Urinary bladder (tissue), 4 donors: ENCODE measurements around the gene CALHM2. TPM values are rescaled to one million over a fixed set of nuclear protein-coding genes. Genes with fewer than 3 reads are reported as not detected.
"Not testable (repeated sequence)": the region's sequence is repeated elsewhere in the genome, so short reads cannot be mapped to it uniquely, and the experiment has no call there.

Experiments
- DNase-seq: peaks from one replicate; pipeline ENCODE4 v3.0.0-alpha.2; 2015; ENCODE audit errors: extremely low spot score
- H3K27ac ChIP-seq: one replicate; pipeline ENCODE4 v1.5.1; 2013; ENCODE audit warnings: low read depth, mild to moderate bottlenecking, moderate library complexity
- H3K36me3 ChIP-seq: one replicate; pipeline ENCODE4 v1.6.1; 2013; ENCODE audit warnings: mild to moderate bottlenecking, moderate library complexity; ENCODE audit not compliant: insufficient read depth
- H3K4me1 ChIP-seq: one replicate; pipeline ENCODE4 v1.6.1; 2013; ENCODE audit warnings: mild to moderate bottlenecking, moderate library complexity; ENCODE audit not compliant: insufficient read depth
- H3K4me3 ChIP-seq: one replicate; pipeline ENCODE4 v1.5.1; 2013; ENCODE audit warnings: low read depth, low read length
- WGBS: extraction: QIAGEN DNeasy Blood & Tissue Kit; methylation state at CpG from one replicate; pipeline ENCODE4 v1.1.7; 2013; 5-methylcytosine and 5-hydroxymethylcytosine counted together
- polyA plus RNA-seq: library from polyadenylated mRNA; stranded (reverse); fragments of 200-250 nt; gene quantifications from one replicate; pipeline ENCODE4 v1.2.3, GENCODE V29; 2013
- total RNA-seq: library from RNA; depleted of rRNA; stranded (reverse); fragments of >200 nt; gene quantifications from one replicate; pipeline ENCODE4 v1.2.3, GENCODE V29; 2014
- donor health status: healthy with polysubstance abuse.
- donor health status: healthy.

CALHM2 gene
- total and polyA plus RNA-seq, 2 donors, result 17.4 to 68.5 TPM

GRCh38 chr10:103487410-103487708, 35.2 kb upstream of the CALHM2 start:
- WGBS, result 46% methylated on average over 2 of the region's 2 CpGs
- Histone ChIP-seq H3K27ac (no peak overlapping the region), H3K36me3 (no peaks in the 10 kb centered on the region), H3K4me3 (no peak overlapping the region), H3K4me1 (no peaks in the 10 kb centered on the region)
- DNase-seq, result no peak

- WGBS, result 71% methylated on average over 8 of the region's 8 CpGs
- DNase-seq, H3K36me3 ChIP-seq, H3K4me3 ChIP-seq, H3K4me1 ChIP-seq, H3K27ac ChIP-seq: not testable (repeated sequence)
These were observed 34.7 kb upstream of the CALHM2 start for GRCh38 chr10:103486635-103487409.

GRCh38 chr10:103481974-103482531, 29.9 kb upstream of the CALHM2 start:
- H3K4me3 ChIP-seq, result no peak overlapping the region
- no peak overlapping the region for H3K27ac ChIP-seq
- WGBS, result 63% methylated on average over 12 of the region's 12 CpGs
- H3K36me3 ChIP-seq, result no peaks in the 10 kb centered on the region
- no peak for DNase-seq
- H3K4me1 ChIP-seq, result no peaks in the 10 kb centered on the region

- DNase-seq, result no peak
- no peak overlapping the region for H3K4me3 ChIP-seq
- H3K36me3 ChIP-seq, result no peaks in the 10 kb centered on the region
- WGBS, result 71% methylated on average over 5 of the region's 5 CpGs
- H3K4me1 ChIP-seq, result no peaks in the 10 kb centered on the region
- no peak overlapping the region for H3K27ac ChIP-seq
These were observed 28.4 kb upstream of the CALHM2 start for GRCh38 chr10:103480521-103480920.

- Histone ChIP-seq H3K4me1 (no peaks in the 10 kb centered on the region), H3K36me3 (no peaks in the 10 kb centered on the region), H3K4me3 (no peak within 1 kb of the TSS), H3K27ac (no peak within 1 kb of the TSS)
- WGBS, result 66% methylated on average over 7 of the region's 7 CpGs
- DNase-seq, result no peak
These were observed 27.0 kb upstream of the CALHM2 start, which contains the start of gene CALHM3 for GRCh38 chr10:103479135-103479534. TSS of gene CALHM3 (minus strand) at chr10:103479240. CDS start at chr10:103479032, 208 bp downstream.

- Histone ChIP-seq H3K27ac (no peak overlapping the region), H3K4me3 (no peak overlapping the region), H3K36me3 (no peaks in the 10 kb centered on the region), H3K4me1 (no peaks in the 10 kb centered on the region)
- 88% methylated on average over 22 of the region's 22 CpGs for whole genome bisulfite sequencing
- DNase-seq, result no peak
These were observed 26.5 kb upstream of the CALHM2 start for GRCh38 chr10:103478671-103479070.

- no peak overlapping the region for H3K4me3 ChIP-seq
- H3K4me1 ChIP-seq, result no peaks in the 10 kb centered on the region
- WGBS, result 74% methylated on average over 11 of the region's 11 CpGs
- H3K27ac ChIP-seq, result no peak overlapping the region
- DNase-seq, result no peak
- no peaks in the 10 kb centered on the region for H3K36me3 ChIP-seq
These were observed 24.0 kb upstream of the CALHM2 start for GRCh38 chr10:103476046-103476768.

GRCh38 chr10:103475437-103475836, 23.3 kb upstream of the CALHM2 start:
- no peak overlapping the region for H3K4me3 ChIP-seq
- no peak overlapping the region for H3K27ac ChIP-seq
- no peaks in the 10 kb centered on the region for H3K36me3 ChIP-seq
- DNase-seq, result no peak
- no peaks in the 10 kb centered on the region for H3K4me1 ChIP-seq
- WGBS, result 75% methylated on average over 4 of the region's 4 CpGs

GRCh38 chr10:103474077-103474476, 21.9 kb upstream of the CALHM2 start:
- no peak for DNase-seq
- 94% methylated on average over 3 of the region's 3 CpGs for WGBS
- Histone ChIP-seq H3K4me3 (no peak overlapping the region), H3K4me1 (no peaks in the 10 kb centered on the region), H3K27ac (no peak overlapping the region), H3K36me3 (no peaks in the 10 kb centered on the region)

GRCh38 chr10:103473261-103473671, 21.1 kb upstream of the CALHM2 start:
- Histone ChIP-seq H3K27ac (no peak overlapping the region), H3K4me3 (no peak overlapping the region), H3K4me1 (no peaks in the 10 kb centered on the region), H3K36me3 (no peaks in the 10 kb centered on the region)
- 70% methylated on average over 32 of the region's 32 CpGs for WGBS
- DNase-seq, result no peak

GRCh38 chr10:103472005-103472404, 19.8 kb upstream of the CALHM2 start:
- Histone ChIP-seq H3K27ac (no peak overlapping the region), H3K36me3 (no peaks in the 10 kb centered on the region), H3K4me1 (no peaks in the 10 kb centered on the region), H3K4me3 (no peak overlapping the region)
- 93% methylated on average over 2 of the region's 2 CpGs for WGBS
- no peak for DNase-seq

GRCh38 chr10:103470761-103471653, 18.8 kb upstream of the CALHM2 start:
- H3K27ac ChIP-seq, result no peak overlapping the region
- no peak for DNase-seq
- H3K4me1 ChIP-seq, result no peaks in the 10 kb centered on the region
- 53% methylated on average over 14 of the region's 14 CpGs for WGBS
- no peaks in the 10 kb centered on the region for H3K36me3 ChIP-seq
- H3K4me3 ChIP-seq, result no peak overlapping the region

- DNase-seq, result no peak
- 64% methylated on average over 5 of the region's 5 CpGs for WGBS
- H3K4me1 ChIP-seq, result no peaks in the 10 kb centered on the region
These were observed 17.0 kb upstream of the CALHM2 start for GRCh38 chr10:103469201-103469600.

More at GRCh38 chr10:103469201-103469600, 17.0 kb upstream of the CALHM2 start:
- Histone ChIP-seq H3K27ac (no peak overlapping the region), H3K4me3 (no peak overlapping the region), H3K36me3 (no peaks in the 10 kb centered on the region)
